ENCODE measurements around the gene CXorf58.
"Not testable (repeated sequence)": the region's sequence is repeated elsewhere in the genome, so short reads cannot be mapped to it uniquely, and the experiment has no call there.

CXorf58 gene

DNA sequence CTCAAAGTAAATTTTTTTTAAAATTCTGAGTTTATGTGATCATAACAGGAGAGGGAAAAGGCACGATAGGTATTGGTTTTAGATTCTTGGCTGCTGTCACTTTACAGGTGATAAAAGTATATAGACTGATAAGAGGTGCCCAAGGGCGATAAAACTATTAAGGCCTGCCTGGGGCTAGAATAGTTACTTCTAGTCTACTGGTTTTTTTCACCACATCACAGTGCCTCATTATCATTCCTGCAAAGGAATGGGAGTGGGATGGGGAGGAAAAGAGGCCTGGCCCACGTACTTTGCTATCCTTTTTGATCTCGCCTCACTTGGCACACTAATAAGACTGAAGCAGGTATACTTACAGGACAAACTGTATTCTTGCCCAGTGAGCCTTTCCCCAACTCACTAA lies 46.6 kb downstream of the CXorf58 start:
- no peak for DNase-seq (ENCODE audit: low read depth)

DNA sequence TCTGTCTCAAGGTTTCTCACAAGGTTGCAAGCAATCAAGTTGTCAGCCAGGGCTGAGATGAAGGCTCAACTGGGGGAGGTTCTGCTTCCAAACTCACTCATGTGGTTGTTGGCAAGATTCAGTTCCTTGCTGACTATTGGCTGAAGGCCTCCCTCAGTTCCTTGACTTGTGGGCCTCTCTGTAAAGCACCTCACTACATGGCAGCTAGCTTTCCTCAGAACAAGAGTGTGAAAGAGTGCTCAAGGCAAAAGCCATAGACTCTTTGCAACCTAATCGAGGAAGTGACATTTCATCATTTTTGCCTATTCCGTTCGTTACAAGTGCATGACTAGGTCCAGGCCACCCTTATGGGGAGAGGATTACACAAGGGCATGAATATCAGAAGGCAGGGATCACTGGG lies 52.0 kb downstream of the CXorf58 start:
- no peak for DNase-seq (ENCODE audit: low read depth)

GRCh38 chrX:23964191-23964590 lies 56.4 kb downstream of the CXorf58 start:
- DNase-seq (ENCODE audit: low read depth), result no peak

- DNase-seq (ENCODE audit: low read depth), result not testable (repeated sequence)
Observed at GRCh38 chrX:23965630-23966029, 57.8 kb downstream of the CXorf58 start.

DNA sequence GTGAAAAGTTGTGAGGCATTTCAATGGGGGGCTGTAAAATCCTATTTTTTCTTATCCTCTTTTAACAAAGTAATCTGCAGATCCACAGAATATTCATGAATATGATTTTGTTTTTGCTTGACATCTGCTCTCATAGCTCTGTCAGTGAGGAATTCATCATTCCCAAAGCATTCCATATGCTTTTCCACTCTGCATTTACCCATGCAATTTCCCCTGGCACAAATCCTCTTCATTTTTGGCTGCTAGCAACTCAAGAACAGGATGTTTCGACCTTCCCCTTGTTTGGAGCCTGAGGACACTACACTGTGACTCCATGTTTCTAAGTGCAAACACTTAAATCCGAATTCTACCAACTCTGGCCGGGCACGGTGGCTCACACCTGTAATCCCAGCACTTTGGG lies 70.7 kb downstream of the CXorf58 start:
- no peak for DNase-seq (ENCODE audit: low read depth)

GRCh38 chrX:23980011-23980441 lies 72.2 kb downstream of the CXorf58 start:
- no peak for DNase-seq (ENCODE audit: low read depth)

DNA sequence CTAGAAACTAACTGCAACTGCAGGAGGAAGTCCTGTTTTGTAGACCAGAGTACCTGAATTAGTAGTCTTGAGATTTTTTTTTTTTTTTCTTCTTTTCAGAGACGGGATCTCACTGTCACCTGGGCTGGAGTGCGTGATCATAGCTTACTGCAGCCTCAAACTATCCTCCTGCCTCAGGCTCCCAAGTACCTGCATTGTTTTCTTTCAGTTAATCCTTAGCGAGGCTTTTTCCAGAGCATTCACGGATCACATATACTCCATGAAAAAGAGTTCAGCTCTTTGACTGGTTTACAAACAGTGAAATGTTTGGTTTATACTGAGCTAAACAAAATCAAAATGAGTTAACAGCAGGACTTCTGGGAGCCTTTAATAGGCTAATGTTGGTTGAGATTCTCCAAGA lies 73.4 kb downstream of the CXorf58 start:
- no peak for DNase-seq (ENCODE audit: low read depth)

DNA sequence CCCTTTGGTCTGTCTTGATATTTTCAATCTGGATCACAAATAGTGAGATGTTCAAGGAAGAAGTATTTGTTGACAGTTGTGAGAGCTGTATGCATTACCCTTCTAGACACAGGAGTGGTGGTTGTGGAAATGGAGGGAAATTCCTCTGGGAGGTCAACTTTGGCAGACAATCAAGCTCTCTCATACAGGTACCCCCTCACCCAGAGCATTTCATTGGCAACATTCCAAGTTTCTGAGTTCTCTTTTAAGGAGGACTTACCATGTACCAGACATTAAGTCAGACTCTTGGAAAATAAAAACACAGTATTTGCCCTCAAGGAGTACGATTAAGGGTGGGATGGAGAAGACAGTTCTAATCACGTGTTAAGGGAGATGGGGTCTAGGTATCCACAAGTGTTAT lies 73.9 kb downstream of the CXorf58 start:
- DNase-seq (ENCODE audit: low read depth), result no peak

- no peak for DNase-seq (ENCODE audit: low read depth)
Observed at GRCh38 chrX:23982891-23983290, 75.1 kb downstream of the CXorf58 start.

All from stimulated activated CD8-positive, alpha-beta memory T cell treated with anti-CD3 and anti-CD28 coated beads, Interleukin-7, amount 100 ng/mL, for 24 hours (primary cell).